AG04449 (cell line): Measurements from ENCODE around the gene GRIN2C.

Experiments used
- CTCF ChIA-PET: fragments of 350-600 bp; formaldehyde crosslinking; extraction: SDS; loops from one replicate; lab custom pipeline; 2021; ENCODE audit warnings: antibody characterized with exemption; lab: Yijun Ruan, JAX
- POLR2A ChIA-PET: fragments of 400-600, 350-600 bp; formaldehyde crosslinking; extraction: SDS; loops from one replicate; lab custom pipeline; 2020; ENCODE audit warnings: antibody characterized with exemption, inconsistent platforms; lab: Yijun Ruan, JAX
- DNase-seq: peaks from one replicate; pipeline ENCODE4 v3.0.0-alpha.2; 2010; ENCODE audit warnings: low read depth, low spot score
- H3K4me3 ChIP-seq: 2 replicates; pipeline ENCODE4 v1.5.1; 2011; ENCODE audit warnings: low read depth, mild to moderate bottlenecking, control low read depth, low read length
- TF ChIP-seq, protein P1 (sequence below): IDR thresholded peaks from one replicate; pipeline ENCODE4 v1.5.1; 2011; ENCODE audit warnings: mild to moderate bottlenecking, moderate library complexity, low read length, control low read depth, inconsistent platforms; ENCODE audit not compliant: insufficient read depth; ENCODE audit errors: missing control alignments

The GRIN2C gene

GRCh38 chr17:74892013-74892841 lies 32.5 kb upstream of the GRIN2C start:
- TF ChIP-seq, protein P1, sequence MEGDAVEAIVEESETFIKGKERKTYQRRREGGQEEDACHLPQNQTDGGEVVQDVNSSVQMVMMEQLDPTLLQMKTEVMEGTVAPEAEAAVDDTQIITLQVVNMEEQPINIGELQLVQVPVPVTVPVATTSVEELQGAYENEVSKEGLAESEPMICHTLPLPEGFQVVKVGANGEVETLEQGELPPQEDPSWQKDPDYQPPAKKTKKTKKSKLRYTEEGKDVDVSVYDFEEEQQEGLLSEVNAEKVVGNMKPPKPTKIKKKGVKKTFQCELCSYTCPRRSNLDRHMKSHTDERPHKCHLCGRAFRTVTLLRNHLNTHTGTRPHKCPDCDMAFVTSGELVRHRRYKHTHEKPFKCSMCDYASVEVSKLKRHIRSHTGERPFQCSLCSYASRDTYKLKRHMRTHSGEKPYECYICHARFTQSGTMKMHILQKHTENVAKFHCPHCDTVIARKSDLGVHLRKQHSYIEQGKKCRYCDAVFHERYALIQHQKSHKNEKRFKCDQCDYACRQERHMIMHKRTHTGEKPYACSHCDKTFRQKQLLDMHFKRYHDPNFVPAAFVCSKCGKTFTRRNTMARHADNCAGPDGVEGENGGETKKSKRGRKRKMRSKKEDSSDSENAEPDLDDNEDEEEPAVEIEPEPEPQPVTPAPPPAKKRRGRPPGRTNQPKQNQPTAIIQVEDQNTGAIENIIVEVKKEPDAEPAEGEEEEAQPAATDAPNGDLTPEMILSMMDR = no peak
- ChIA-PET CTCF (interaction anchor here (1.2 kb wide), 1 partner anchor 66 kb away, joined by 3 read pairs; no protein-coding TSS in a partner anchor), POLR2A (no interaction called here)
- no peak for DNase-seq
- H3K4me3 ChIP-seq = no peak overlapping the region

GRCh38 chr17:74890554-74890953 lies 30.9 kb upstream of the GRIN2C start:
- ChIA-PET POLR2A (no interaction called here), CTCF (no interaction called here)
- no peak overlapping the region for H3K4me3 ChIP-seq
- TF ChIP-seq, protein P1 = no peak
- no peak for DNase-seq

DNA sequence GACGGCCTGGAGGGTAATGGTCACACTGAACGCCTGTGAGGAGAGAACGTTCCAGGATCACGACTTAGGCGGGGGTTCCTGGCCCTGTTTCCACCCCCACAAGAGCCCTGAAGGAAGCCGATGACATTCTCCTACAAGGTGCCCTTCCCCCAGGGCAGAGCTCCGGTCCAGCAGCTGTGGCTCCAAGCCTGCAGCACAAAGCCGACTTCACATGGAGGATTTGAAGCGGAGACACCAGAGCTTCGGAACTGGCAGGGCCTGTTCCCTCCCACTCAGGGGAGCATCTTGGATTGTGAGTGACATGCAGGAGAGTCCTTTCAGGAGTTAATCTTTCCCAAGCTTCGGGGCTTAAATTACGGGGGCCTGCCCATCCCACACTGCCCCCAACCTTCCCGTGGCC lies 28.8 kb upstream of the GRIN2C start:
- DNase-seq = no peak
- ChIA-PET POLR2A (no interaction called here), CTCF (interaction anchor here (0.7 to 1.7 kb wide), 2 partner anchors 23 to 95 kb away, joined by 3 read pairs; no protein-coding TSS in a partner anchor)
- TF ChIP-seq, protein P1 = no peak
- no peak overlapping the region for H3K4me3 ChIP-seq

GRCh38 chr17:74883241-74883745 lies 23.6 kb upstream of the GRIN2C start:
- TF ChIP-seq, protein P1 = no peak
- ChIA-PET POLR2A (no interaction called here), CTCF (interaction anchor here (1.2 kb wide), 1 partner anchor 9 kb away, joined by 4 read pairs; no protein-coding TSS in a partner anchor)
- no peak overlapping the region for H3K4me3 ChIP-seq
- no peak for DNase-seq

DNA sequence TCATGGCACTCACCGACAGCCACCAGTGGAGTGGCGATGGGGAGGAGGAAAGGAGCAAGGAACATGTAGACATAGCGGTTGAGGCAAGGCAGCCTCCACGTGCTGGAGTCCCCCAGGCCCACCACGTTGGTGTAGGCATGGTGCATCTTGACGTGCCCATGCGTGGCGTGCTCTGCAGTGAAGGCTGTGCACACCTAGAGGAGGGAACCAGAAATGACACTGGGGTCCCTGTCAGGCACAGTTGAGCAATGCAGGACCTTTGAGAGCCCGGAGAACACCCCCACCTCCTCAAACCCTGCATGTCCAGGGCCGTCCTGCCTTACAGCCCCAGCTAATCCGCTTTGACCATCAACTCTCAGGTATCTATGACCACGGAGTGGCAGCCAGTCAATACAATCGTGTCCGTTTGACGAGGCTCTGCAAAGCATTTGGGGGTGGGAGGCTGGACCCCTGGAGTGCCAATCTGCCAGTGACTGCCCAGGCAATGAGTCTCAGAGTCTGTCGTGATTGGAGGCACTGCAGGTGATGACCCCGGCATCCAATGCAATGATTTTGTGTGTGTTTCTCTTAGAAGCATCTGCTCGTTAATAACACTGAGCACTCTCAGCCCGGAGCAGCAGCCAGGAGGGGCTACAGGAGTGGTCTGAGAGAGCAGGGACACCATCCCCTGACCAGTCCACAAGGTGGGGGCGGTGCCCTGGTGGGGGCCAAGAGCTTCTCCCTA lies 23.0 kb upstream of the GRIN2C start:
- ChIA-PET POLR2A (interaction anchor here (1.5 kb wide), 1 partner anchor 10 kb away, joined by 5 read pairs; the partner anchor contains the start of gene FDXR), CTCF (interaction anchor here (1.2 kb wide), 1 partner anchor 8 kb away, joined by 4 read pairs; no protein-coding TSS in a partner anchor)
- DNase-seq = no peak
- TF ChIP-seq, protein P1 = no peak
- no peak overlapping the region for H3K4me3 ChIP-seq
